HG03469 (cell line): ENCODE results near the gene MS4A4A.
"Not testable (repeated sequence)": the region's sequence is repeated elsewhere in the genome, so short reads cannot be mapped to it uniquely, and the experiment has no call there.

Experiments
- ATAC-seq: cut with Tn5 transposase; IDR thresholded peaks from one replicate; pipeline ENCODE4 v1.9.1; 2021; ENCODE audit warnings: mild to moderate bottlenecking, moderate library complexity, moderate number of reproducible peaks; ENCODE audit not compliant: unreplicated experiment

The MS4A4A gene

DNA sequence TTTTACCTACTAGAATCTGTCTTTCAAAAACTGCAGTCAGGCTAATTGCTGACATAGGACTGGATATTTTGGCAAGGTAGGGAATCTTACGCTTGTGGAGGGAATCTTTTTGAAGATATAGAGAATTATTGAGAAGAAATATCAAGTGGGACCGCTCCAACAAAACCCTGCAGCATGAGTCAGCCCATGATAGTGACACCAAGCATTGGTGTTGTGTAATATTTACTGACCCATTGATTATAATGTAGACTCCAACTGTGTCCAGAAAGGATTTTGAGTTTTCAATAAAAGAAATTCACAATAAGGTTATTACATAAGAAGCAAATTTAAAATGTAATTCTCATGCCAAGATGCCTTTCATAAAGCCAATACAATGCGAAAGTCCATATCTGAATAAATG, 20.7 kb downstream of the MS4A4A start:
- no peak for ATAC-seq

DNA sequence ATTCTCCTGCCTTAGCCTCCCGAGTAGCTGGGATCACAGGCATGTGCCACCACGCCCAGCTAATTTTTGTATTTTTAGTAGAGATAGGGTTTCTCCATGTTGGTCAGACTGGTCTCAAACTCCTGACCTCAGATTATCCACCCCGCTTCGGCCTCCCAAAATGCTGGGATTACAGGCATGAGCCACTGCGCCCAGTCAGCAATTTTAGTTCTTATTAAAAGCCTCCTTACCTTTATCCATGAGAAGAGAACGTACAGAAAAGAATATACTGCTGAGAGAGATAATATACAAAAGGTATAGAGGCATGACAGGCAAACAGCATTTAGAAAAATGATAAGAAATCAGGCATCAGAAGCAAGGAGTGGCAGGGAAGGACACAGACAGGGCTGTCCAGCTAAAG, 21.4 kb downstream of the MS4A4A start:
- not testable (repeated sequence) for ATAC-seq

DNA sequence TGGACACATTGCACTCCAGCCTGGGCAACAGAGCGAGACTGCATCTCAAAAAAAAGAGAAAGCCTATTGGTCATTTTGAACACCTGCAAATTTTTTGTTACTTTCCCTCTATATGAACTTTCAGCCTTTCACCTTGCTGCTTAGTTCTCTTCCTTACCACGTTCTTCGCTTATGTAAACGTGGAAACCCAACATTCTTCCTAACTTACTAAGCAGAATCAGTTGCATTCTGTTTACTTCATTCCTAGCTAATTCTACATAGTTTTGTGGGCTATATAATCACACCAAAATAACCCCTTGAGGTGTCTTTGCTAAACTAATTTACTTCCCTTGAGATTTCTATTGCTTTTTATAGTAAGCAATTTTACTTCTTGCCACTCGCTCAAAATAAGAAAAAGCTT, 23.2 kb downstream of the MS4A4A start:
- no peak for ATAC-seq

DNA sequence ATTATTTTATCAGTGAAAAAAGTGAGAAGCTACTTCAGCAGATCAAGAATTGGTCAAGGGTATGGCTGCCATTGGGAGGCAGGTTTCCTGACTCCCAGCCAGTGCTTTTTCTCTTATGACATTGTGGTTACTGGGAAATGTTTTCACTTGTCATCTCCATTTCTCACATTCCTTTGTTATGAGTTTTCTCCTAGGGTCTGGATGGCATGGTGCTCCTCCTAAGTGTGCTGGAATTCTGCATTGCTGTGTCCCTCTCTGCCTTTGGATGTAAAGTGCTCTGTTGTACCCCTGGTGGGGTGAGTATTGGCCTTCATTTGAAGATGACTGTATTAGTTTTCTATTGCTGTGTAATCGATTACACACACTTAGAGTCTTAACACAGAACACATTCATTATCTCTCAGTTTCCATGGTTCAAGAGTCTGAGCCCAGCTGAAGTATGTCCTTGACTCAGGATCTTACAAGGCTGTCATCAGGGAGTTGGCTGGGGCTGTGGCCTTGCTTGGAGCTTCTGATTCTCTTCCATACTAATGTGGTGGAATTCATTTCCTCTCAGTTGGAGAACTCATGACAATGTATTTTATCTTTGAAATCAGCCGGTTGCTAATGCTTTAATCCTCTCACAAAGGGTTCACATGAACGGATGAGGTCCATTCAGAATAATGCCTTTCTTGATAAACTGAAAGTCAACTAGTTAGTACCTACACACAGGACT, 25.6 kb downstream of the MS4A4A start:
- ATAC-seq = no peak

DNA sequence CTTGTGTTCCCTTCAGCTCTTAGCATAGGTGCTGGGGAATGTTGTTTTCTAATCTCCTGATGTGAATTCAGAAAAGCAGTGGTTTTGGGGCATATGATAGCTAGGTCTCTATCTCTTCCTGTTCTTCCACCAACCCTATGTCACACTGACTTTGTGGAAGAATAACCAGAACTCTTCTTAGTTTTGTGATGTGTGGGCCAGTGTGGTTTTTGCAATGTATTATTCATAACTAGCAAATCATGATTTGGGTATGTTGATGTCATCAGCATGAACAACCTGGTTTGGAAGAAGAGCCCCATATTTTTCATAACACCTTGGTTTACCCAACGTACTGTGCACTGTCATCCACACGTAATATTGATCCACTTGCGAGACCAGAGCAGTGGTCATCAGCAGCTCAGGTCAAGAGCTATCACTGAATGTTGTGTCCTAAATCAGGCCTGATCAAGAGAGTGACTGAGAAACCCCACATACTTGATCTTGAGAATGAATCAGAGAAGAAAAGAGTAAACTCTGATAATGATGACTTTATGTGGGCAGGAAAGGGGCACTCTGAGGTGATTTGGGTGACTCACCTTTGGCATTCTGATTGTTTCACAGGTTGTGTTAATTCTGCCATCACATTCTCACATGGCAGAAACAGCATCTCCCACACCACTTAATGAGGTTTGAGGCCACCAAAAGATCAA, 27.2 kb downstream of the MS4A4A start:
- no peak for ATAC-seq

DNA sequence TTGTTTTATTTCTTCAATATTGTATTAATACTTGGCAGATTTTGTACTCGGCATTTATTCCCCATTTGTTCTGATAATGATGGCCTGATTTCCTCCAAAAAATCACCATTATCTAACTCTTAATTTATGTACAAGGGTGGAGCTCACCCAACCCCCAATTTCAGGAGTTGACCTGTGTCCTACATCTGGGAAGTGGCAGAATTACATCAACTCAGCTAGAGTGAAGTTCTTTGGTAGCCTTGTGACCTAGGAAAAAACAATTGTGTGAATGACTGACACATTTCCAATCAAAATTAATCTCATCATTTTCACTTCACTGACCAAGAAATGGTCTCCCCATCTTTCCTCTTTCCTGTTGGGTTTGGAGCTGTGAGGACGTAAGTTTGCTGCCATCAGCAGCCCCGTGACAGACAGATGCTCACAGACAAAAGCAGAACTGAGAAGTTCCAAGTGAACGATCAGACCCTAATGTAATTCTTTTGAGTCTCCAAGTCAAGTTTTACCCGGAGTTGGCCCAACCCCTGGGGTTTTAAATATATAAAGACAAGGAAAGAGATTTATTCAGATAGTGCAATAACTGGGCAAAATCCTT, 30.0 kb downstream of the MS4A4A start:
- ATAC-seq = peak; percentile 69

DNA sequence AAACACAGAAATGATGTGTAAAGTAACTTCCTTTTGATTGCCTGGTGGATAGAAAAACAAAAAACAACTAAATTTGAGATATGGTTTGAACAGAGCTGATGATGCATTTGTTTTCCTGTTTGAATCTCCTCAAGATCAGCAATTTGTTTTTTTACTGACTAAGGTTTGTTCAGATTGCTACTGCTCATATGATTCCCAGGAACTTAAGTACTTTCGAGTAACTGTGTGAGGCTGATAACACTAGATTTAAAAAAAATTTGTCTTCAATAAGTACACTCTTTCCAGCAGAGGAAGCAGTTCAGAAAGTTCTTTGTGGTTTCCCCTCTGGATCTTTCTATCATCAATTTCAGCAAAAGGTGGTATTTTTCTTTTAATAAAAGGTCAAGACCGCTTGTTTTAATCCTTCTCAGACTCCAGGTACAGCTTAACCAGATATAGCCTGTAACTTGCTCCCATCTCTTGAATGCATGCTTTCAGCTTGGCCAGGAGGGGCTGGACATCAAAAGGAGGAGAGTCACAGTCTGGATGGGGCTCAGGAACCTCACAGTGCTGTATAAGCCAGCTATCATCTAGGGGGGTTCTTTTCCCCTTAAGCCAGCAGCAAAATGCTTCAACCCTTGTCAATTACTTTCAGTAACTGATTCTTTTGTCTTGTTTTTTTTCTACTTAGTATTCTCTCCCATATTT, 34.3 kb downstream of the MS4A4A start:
- ATAC-seq = no peak

DNA sequence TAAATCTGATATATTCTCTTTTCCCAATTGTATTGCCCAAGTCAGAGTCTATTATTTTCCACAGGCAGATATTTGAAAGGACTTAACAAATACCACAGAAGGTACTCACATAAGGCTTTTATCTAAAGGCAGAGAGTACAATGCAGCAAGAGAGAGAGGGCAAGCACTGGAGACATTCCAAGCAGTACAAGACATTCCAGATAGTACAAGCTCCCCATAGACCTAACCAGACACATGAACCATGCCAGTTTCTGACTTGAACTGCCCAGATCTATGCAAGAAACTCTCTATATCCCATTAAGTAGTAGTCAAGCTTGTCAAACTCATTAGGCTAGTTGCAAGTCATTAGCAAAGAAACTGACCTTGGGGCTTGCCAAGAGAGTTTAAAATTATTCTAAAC, 35.4 kb downstream of the MS4A4A start:
- no peak for ATAC-seq

DNA sequence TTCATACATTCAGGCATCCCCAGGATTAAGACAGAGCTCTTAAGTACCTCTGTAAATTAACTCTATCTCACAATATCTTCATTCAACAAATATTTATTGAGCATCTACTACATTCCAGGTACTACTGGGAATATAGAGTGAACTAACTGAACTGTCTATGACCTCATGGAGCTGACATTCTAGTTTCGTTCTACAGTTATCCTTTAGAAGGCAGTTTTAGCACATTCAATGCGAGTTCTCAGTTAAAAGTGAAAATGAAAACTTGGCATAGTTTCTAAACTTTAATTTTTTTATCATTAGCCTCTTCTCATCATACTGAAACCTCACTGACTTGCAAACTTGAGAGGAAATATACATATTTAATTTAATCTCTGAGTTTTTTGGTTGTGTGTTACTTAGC, 35.9 kb downstream of the MS4A4A start:
- ATAC-seq = no peak

DNA sequence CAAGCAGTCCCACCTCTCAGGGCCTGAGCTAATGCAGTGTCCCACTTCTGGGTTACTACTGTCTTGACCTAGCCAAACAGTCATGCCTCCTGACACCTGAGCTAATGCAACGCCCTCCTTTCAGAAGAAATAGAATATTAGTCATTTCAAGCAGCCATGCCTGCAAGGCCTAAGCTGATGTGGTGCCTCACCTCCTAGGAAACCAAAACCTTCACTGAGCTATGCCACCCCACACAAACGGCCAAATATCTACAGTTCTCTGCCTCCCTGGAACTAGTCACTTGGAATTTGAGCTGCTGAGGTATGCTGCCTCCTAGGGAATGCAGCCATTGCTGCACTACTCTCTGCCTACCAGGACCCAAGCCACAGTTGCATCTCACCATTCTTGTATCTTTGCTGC, 38.3 kb downstream of the MS4A4A start:
- ATAC-seq = no peak

DNA sequence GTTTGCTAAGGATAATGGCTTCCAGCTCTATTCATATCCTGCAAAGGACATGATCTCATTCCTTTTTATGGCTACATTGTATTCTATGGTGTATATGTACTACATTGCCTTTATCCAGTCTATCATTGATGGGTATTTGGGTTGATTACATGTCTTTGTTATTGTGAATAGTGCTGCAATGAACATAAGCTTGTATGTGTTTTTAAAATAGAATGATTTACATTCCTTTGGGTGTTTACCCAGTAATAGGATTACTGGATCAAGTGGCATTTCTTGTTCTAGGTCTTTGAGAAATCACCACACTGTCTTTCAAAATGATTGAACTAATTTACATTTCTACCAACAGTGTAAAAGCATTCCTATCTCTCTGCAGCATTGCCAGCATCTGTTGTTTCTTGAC, 40.6 kb downstream of the MS4A4A start:
- no peak for ATAC-seq

DNA sequence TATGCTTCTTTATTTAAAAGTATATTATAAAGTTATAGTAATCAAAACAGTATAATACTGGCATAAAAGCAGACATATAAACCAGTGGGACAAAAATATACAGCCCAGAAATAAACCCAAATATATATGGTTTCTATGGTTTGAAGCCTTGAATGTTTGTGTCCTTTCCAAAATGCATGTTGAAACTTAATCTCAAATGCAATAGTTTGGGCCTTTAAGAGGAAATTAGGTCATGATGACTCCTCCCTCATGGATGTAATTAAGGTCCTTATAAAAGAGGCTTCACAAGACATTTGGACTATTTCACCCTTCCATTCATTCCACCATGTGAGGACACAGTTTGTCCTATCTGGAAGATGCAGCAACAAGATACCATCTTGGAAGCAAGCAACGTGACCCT, 46.5 kb downstream of the MS4A4A start, which contains the start of gene MS4A6E:
MS4A6E (plus strand) TSS at position 301 of the 400 bp plus-strand sequence. CDS start 7,641 bp downstream, outside the sequence.
- no peak for ATAC-seq

DNA sequence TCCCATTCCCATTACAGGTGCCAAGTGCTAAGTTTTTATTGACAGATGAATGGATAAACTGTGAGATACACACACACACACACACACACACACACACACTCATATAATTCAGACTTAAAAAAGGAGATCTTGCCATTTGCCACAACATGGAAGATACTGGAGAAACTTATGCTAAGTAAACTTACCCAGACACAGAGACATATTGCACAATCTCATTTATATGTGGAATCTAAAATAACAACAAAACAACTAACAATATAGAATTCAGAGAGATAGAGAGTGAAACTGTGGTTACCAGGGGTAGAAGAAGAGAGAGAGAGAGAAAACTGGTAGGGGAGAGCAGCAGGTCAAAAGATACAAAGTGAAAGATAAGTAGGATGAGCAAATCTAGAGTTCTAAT, 48.0 kb downstream of the MS4A4A start:
- no peak for ATAC-seq

DNA sequence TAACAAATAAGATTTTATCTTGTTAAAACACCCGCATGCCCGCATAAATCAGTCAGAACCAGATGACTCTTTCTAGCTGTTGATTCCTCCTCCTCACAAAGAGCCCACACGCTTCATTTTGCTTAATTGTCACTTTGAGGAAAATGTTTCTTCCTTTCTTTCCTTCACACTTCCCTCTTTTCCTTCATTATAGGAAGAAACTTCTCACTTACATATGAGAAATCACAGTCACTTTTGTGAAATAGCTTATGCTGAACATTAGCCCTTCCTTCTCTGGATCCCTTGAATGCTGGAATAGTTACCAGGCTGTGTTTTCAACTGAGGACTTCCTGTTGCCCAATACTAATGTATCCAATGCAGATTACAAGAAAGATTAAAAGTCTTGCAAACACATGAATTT, 52.4 kb downstream of the MS4A4A start:
- no peak for ATAC-seq

DNA sequence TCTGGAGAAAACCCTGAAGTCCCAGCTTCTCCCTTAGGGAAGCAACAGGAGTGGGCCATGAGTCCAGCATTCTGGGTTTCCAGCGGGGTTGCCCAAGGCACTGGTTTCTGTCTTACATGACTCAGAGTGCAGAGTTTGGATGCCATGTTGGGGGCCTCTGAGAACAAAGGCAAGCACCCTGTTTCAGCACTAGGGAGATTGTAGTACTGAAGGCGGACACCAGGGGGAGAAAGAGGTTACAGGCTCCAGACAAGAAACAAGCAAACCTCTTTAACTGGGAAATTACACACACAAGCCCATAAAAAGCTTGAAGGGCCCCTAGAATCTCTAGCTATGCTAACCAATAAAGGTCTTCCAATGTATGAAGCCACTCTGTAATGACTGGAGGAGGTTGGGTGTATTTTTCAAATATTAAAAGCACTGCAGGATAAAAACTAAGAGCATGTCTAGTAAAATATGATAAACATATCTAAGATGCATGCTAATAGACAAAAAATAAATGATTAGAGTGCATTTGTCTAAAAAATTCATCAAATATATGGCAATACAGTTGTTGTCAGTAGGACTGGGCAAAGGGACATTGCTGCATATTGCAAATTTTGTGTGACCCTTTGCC, 53.6 kb downstream of the MS4A4A start:
- ATAC-seq = no peak

DNA sequence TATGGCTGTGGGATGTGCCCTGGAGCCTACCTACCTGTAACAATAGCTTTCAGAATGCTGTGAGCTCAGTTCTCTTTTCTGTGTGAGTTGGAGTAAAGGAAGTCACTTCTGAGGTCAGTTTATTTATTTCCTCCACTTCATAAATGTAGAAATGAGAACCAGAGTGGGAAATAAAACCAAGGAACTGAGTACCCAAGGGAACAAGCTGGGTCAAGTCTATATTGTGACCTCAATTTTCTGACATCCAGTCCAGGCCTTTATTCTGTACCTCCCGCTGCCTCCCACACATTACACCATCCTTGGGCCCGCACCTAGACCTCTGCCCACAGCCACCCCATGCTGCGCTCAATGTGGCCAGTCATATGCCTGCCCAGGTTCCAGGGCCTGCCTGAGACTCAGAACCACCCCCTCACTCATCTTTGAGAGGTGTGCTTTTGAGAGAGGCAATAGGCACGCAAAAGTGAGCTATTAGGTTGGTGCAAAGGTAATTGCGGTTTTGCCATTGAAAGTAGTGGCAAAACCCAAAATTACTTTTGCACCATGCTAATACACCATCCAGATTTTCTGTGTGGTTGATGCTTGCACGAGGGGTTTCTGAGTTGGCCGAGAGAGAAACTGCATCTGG, 56.4 kb downstream of the MS4A4A start:
- no peak for ATAC-seq

DNA sequence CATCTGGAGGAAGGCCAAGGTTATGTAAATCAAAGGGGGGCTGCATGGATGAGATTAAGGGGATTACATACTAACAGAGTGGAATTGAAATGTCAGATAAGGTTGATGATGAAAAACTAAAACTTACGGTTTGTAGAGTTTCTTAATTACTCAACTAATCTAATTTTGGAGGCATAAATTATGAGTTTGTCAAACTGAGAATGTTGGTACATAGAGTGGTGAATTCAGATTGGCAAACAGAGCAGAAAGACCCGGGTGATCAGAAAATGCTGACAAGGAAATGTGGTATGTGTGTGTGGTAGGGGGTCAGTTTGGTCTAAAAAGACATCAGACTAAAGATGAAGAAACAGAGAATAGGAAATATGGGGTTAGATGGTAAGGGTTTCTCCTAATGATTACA, 57.6 kb downstream of the MS4A4A start:
- no peak for ATAC-seq

DNA sequence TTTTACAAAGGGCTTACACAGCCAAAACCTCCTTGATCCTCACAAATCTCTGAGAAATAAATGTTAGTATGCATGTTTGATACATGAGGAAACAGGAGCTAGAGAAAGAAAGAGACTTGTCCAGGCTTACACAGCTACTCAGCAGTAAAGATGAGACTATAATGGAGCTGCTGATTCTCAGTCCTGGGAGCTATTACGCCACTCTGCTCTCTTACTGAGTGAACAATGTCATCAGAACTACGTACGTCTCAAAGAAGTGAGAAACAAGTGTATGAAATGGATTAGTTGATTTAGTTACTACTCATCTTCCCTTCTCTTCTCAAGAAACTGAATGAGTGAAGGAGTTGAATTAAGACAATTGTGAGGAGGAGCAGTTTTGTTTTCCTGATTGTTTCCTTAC, 58.9 kb downstream of the MS4A4A start:
- no peak for ATAC-seq

DNA sequence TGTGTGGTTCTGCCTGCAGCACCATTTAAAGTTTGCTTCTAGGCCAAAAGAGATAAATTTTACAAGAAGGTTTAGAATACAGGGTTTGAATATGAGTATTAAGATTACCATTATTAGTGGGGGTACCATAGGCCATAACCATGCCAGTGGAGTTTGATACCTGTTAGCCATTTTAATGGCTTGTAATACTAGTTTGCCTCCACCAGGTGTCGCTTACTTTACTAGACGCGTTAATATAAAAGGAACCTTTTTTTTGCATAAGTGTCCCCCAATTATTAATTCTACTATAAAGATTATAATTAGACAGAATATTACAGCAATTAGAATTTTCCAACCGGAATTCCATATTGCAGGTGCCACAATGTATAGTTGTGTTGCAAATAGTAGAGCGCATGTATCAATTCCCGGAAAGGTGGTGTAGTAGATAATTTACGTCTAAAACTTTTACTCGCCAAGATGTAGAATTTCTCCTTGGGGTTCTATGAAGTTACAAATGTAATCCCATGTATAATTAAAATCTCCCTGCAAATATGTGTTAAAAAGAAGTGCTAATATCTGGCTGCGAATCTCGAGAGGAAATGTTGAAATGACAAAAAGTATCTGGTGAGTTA, 62.7 kb downstream of the MS4A4A start:
- ATAC-seq = no peak

DNA sequence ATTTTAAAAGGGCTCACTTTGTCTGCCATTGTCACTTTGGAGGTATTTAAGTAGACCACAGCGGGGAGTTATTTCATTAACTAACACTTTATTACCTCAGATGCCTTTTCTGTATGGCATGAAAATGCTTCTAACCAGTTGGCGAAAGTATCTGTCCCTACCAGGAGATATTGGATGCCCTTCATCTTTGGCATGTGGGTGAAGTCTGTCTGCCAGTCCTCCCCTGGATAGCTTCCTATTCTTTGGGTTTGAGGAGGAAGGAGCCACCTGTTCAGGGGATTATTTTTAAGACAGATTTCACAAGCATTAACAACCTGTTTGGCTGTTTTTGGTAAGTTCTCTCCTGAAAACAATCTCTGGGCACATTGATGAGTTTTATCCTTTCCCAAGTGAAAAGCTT, 63.7 kb downstream of the MS4A4A start:
- ATAC-seq = no peak
